Astrocyte (in vitro differentiated cells and primary cell): ENCODE results near the gene MYO3B.

Source experiments
- EZH2 ChIP-seq: IDR thresholded peaks from 2 replicates; pipeline ENCODE4 v1.6.1; 2012; ENCODE audit warnings: mild to moderate bottlenecking, low read length, inconsistent platforms; ENCODE audit not compliant: insufficient read depth
- TF ChIP-seq, protein P1 (sequence below): IDR thresholded peaks from 2 replicates; pipeline ENCODE4 v1.5.1; 2011; ENCODE audit warnings: low read depth, mild to moderate bottlenecking, inconsistent platforms, low read length, moderate library complexity; ENCODE audit not compliant: insufficient read depth

DNA sequence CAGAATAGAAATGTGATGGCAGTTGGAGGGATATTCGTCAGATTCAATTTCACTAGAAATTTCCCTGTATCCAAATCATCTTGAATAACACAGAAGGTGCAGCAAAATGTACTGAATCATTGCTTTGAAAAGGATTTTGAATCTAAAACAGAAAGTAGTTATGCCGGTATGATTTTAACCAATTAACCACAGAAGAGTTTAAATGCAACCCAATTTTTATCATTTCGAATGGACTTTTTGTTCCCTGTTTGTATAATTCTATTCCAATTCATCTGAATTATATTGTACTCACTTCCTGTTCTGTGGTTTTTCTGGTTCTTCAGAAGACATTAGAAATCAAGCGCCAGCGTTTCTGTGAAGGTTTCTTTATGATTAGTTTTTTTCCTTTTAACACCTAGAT is 190.4 kb downstream of the MYO3B start:
- TF ChIP-seq, protein P1, sequence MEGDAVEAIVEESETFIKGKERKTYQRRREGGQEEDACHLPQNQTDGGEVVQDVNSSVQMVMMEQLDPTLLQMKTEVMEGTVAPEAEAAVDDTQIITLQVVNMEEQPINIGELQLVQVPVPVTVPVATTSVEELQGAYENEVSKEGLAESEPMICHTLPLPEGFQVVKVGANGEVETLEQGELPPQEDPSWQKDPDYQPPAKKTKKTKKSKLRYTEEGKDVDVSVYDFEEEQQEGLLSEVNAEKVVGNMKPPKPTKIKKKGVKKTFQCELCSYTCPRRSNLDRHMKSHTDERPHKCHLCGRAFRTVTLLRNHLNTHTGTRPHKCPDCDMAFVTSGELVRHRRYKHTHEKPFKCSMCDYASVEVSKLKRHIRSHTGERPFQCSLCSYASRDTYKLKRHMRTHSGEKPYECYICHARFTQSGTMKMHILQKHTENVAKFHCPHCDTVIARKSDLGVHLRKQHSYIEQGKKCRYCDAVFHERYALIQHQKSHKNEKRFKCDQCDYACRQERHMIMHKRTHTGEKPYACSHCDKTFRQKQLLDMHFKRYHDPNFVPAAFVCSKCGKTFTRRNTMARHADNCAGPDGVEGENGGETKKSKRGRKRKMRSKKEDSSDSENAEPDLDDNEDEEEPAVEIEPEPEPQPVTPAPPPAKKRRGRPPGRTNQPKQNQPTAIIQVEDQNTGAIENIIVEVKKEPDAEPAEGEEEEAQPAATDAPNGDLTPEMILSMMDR, result no peak
- no peak for TF ChIP-seq EZH2
